ENCODE results near the gene PCYT2.

The PCYT2 gene

DNA sequence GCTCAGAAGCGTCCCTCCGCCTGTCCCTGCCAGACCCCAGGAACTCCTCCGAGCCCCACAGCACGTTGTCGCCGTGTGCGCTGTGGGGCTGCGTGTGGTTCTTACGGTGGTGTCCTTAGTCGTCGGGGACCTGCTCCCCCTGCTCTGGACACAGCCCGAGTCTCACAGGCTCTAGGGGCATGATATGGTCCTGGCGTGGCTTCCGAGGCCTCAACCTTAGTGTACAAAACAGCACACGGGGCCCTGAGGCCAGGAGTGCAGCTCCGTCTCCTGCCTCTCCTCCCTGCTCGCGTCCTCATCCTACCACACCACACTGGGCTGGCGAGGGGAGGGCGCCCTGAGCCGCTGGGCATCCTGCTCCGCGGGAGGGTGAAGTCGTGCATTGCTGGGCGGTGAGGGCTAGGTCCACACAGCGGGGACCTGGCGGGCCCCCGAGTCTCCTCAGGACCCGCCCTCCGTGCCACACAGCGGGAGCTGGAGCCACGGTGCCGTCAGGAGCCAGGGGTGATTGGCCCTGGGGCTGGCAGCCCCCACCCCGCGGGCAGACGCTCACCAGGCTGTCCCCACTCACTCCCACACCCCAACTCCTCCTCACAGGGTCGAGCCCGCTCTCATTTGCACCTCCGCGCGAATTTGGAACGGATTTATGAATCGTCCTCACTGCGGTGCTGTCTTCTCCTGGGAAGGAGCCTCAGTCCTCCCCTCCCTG, 17.5 kb upstream of the PCYT2 start:
- peak overlapping the region; percentile 71 to 81 (median 78) for H3K4me3 Mint-ChIP-seq
- H3K27ac Mint-ChIP-seq = peak overlapping the region in 1 of 3 experiments; percentile 65
- H3K36me3 Mint-ChIP-seq (ENCODE audit: low read depth) = no peaks in the 10 kb centered on the region
- H3K9me3 Mint-ChIP-seq = no peaks in the 10 kb centered on the region
- H3K27me3 Mint-ChIP-seq (ENCODE audit: low read depth) = peaks cover under 1% of the 10 kb centered on the region
- H3K4me1 Mint-ChIP-seq = peaks cover 18% of the 10 kb centered on the region
- TF ChIP-seq CTCF (IDR thresholded peaks at IDR 0.05; ENCODE audit: unreplicated experiment in 3 of 3) = no peak

- H3K36me3 Mint-ChIP-seq (ENCODE audit: low read depth) = no peaks in the 10 kb centered on the region
- no peaks in the 10 kb centered on the region for H3K27me3 Mint-ChIP-seq (ENCODE audit: low read depth)
- peaks cover 23% of the 10 kb centered on the region for H3K4me1 Mint-ChIP-seq
- H3K9me3 Mint-ChIP-seq = no peaks in the 10 kb centered on the region
- peak within 1 kb of the TSS; percentile 87 to 89 (median 88) for H3K4me3 Mint-ChIP-seq
- peak within 1 kb of the TSS; percentile 79 to 95 (median 93) for H3K27ac Mint-ChIP-seq
- TF ChIP-seq CTCF (IDR thresholded peaks at IDR 0.05; ENCODE audit: unreplicated experiment in 3 of 3) = peak; percentile 19 to 55 (median 34)
Measured at GRCh38 chr17:81927653-81928543, 16.7 kb upstream of the PCYT2 start, which contains the start of gene MAFG. TSS of gene MAFG (minus strand) at chr17:81927735. CDS start at chr17:81923185, 4,550 bp downstream.

GRCh38 chr17:81927152-81927652, 16.0 kb upstream of the PCYT2 start:
- TF ChIP-seq CTCF (IDR thresholded peaks at IDR 0.05; ENCODE audit: unreplicated experiment in 3 of 3) = no peak
- no peaks in the 10 kb centered on the region for H3K36me3 Mint-ChIP-seq (ENCODE audit: low read depth)
- H3K27me3 Mint-ChIP-seq (ENCODE audit: low read depth) = no peaks in the 10 kb centered on the region
- H3K9me3 Mint-ChIP-seq = no peaks in the 10 kb centered on the region
- H3K4me1 Mint-ChIP-seq = peaks cover 23% of the 10 kb centered on the region
- peak overlapping the region; percentile 70 to 84 (median 79) for H3K4me3 Mint-ChIP-seq
- no peak overlapping the region for H3K27ac Mint-ChIP-seq

DNA sequence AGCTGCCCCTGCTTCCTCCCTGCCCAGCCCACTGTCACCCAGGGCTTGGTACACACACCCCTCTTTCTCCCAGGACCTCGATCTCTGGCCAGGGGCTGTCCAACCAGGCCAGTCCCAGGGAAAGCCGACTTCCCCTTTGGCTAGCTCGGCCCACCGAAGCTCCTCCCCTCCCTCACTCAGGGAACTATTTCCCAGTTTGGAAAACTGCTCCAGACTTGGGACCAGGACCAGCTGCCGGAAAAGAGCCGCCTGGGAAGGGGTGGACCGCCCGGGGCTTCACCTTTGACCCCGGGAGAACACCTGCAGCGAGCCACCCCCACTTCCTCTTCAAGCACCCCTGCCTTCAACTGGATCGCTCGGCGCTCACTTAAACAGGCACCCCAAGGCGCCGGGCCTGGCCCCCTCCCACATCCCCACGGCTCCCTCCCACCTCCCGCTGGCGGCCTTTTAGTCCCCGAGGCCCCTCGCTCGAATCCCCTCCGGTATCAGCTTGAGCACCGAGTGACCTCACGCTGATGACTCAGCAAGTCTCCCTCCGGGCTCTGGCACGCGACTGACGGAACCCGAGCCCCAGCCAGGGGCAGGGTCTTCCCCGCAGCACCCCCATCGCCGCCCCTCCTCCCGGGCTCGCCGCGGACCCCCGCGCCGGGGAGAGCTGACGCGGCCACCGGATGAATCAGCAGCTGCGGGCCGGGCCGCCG, 15.4 kb upstream of the PCYT2 start:
- Mint-ChIP-seq H3K4me1 (peaks cover 23% of the 10 kb centered on the region), H3K27ac (peak overlapping the region; percentile 79 to 95 (median 93)), H3K36me3 (ENCODE audit: low read depth) (no peaks in the 10 kb centered on the region), H3K9me3 (no peaks in the 10 kb centered on the region), H3K4me3 (peak overlapping the region; percentile 87 to 89 (median 88)), H3K27me3 (ENCODE audit: low read depth) (no peaks in the 10 kb centered on the region)
- TF ChIP-seq CTCF (IDR thresholded peaks at IDR 0.05; ENCODE audit: unreplicated experiment in 3 of 3) = no peak

DNA sequence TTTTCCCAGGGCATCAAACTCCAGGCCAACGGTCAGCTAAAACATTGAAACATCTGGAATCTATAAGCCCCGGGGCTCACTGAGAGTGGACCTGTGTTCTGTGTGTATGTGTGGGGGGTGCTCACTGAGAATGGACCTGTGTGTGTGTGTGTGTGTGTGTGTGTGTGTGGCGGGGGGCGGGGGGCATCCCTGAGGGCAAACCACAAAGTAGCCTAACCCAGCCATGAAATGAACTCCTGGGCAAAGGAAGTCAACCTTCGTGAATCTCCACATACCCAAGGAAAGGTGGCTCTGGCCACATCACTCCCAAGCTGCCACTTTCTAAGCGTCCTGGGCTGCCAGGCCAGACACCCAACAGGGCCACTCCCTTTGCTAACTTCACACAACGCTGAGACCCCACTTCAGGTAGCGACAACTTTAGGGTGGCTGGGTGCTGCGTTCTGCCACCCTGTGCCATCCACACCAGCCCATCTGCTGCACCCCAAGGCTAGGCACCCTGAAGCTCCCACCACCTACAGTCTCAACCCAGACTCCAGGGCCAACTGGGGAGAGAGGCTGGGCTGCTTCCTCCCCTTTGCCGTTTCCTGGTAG, 14.8 kb upstream of the PCYT2 start:
- TF ChIP-seq CTCF (IDR thresholded peaks at IDR 0.05; ENCODE audit: unreplicated experiment in 3 of 3) = no peak
- Mint-ChIP-seq H3K27me3 (ENCODE audit: low read depth) (no peaks in the 10 kb centered on the region), H3K4me3 (peak overlapping the region; percentile 87 to 89 (median 88)), H3K27ac (peak overlapping the region; percentile 79 to 95 (median 93)), H3K4me1 (peaks cover 24% of the 10 kb centered on the region), H3K36me3 (ENCODE audit: low read depth) (peaks cover 5% of the 10 kb centered on the region), H3K9me3 (no peaks in the 10 kb centered on the region)
